Activated naive CD8-positive, alpha-beta T cell treated with anti-CD3 and anti-CD28 coated beads for 36 hours (primary cell): ENCODE data around the gene BAIAP2L1. TPM values are rescaled to one million over a fixed set of nuclear protein-coding genes. Genes with fewer than 3 reads are reported as not detected.
"Not testable (repeated sequence)": the region's sequence is repeated elsewhere in the genome, so short reads cannot be mapped to it uniquely, and the experiment has no call there.

Source experiments
- DNase-seq: peaks from one replicate; pipeline ENCODE4 v3.0.0; 2021
- H3K27ac Mint-ChIP-seq: one replicate; pipeline ENCODE4 v1.8.0; 2022; ENCODE audit warnings: mild to moderate bottlenecking, moderate library complexity, mixed read lengths
- H3K27me3 Mint-ChIP-seq: one replicate; pipeline ENCODE4 v1.8.0; 2022; ENCODE audit warnings: mild to moderate bottlenecking, mixed read lengths
- H3K36me3 Mint-ChIP-seq: one replicate; pipeline ENCODE4 v1.8.0; 2021; ENCODE audit warnings: mild to moderate bottlenecking, mixed read lengths
- H3K4me1 Mint-ChIP-seq: one replicate; pipeline ENCODE4 v1.8.0; 2021; ENCODE audit warnings: mixed read lengths
- H3K4me3 Mint-ChIP-seq: one replicate; pipeline ENCODE4 v1.8.0; 2022; ENCODE audit warnings: mild to moderate bottlenecking, moderate library complexity, mixed read lengths
- H3K9me3 Mint-ChIP-seq: one replicate; pipeline ENCODE4 v1.8.0; 2022; ENCODE audit warnings: mixed read lengths
- total RNA-seq, 2 experiments: library from RNA; stranded (reverse); gene quantifications; one replicate each; pipeline ENCODE4 v1.2.3, GENCODE V29; 2021

The BAIAP2L1 gene
- total RNA-seq, 2 experiments from 2014 or later, result 2.3 TPM

DNA sequence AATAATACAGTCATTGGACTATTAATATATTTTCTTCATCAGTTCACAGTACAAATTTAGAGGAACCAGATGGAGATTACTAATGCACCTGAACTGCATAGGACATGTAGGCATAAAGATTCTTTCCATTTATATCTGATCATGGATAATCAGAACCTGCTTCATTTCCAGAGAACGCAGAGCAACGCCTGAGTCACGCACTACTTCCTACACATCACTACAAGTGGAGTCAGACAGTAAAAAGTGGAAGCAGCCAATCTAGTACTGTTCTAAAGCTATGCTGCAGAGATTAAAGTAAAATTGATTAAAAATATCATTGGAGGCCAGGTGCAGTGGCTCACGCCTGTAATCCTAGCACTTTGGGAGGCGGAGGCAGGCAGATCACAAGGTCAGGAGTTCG is 76.1 kb downstream of the BAIAP2L1 start:
- Mint-ChIP-seq H3K9me3 (no peaks in the 10 kb centered on the region), H3K27me3 (peaks cover 3% of the 10 kb centered on the region), H3K4me3 (no peak overlapping the region), H3K36me3 (no peaks in the 10 kb centered on the region), H3K4me1 (no peaks in the 10 kb centered on the region), H3K27ac (no peak overlapping the region)
- DNase-seq, result no peak

DNA sequence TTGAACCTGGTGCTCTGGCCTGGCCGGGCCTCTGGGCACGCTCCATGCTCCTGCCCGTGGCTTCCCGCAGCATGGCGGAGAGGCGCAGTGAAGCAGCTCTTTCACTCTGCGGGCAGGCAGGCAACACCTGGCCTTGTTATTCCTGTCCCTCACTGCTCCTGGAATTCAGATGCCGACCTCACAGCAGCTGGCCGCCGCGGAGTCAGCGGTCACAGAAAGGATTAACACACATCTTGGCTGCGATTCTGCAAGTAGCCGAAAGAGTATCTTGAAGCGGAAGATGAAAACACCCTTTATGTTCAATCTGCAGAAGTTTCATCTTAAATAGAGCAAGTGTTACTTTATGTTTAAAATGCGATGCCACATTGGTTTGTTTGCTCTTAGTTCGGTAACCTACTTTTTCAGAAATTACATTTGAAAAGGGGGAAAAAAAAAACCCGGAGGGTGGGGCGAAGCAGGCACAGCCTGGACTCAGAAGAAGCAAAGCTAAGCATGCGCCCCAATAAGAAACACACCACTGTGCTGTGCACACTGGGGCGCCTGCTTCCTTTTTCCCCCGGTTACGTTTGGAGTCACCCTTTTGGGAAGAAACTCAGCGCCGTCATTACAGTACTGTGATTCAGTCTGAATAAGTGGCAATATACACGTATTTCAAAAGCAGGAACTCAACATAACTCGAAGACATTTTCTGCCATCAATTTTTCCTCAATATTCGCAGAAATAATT is 77.1 kb downstream of the BAIAP2L1 start:
- DNase-seq, result no peak
- H3K36me3 Mint-ChIP-seq, result no peaks in the 10 kb centered on the region
- H3K4me1 Mint-ChIP-seq, result no peaks in the 10 kb centered on the region
- no peak overlapping the region for H3K4me3 Mint-ChIP-seq
- H3K27me3 Mint-ChIP-seq, result peaks cover 3% of the 10 kb centered on the region
- H3K9me3 Mint-ChIP-seq, result no peaks in the 10 kb centered on the region
- no peak overlapping the region for H3K27ac Mint-ChIP-seq

DNA sequence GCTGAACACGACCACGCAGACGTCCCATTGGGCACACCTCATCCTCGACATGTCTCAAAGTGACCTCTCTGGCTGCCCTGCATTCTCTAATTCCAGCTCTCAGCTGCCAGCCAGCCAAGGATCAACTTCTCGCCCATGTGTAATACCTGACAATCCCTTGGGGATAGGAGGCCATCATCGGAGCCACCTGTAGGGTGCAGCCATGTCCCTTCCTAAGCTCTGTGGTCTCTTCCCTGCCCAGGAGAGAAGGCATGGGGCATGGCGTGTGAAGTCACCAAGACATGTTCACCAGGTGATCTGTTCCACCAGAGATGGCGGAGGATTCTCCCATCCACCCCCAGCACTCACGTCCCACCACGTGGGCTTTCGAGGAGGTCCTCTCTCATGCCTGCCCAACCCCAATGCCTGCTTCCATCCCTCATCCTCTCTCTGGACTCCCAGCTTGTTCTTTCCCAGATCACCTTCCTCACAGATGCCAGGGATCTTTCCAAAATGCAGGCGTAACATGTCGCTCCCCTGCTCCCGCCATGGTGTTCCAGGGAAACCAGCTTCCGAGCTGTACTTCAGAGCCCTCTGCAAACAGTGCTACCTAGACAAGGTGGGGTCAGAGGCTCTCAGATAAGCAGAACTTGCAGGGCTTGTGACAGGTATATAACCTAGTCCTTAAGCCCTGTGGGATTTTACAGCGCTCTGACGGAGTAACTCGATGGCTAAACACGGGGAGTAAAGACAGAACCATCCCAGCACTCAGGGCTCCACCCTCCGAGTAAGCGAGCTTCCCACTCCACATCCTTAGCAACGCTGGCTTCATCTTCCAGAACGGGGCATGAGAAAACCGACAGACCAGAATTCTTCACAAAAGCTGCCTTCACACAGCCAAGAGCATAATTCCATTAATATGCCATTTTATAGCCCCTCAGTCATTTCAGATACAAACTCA is 78.3 kb downstream of the BAIAP2L1 start:
- H3K4me3 Mint-ChIP-seq, result no peak overlapping the region
- H3K27ac Mint-ChIP-seq, result no peak overlapping the region
- no peaks in the 10 kb centered on the region for H3K36me3 Mint-ChIP-seq
- no peaks in the 10 kb centered on the region for H3K4me1 Mint-ChIP-seq
- DNase-seq, result no peak
- no peaks in the 10 kb centered on the region for H3K9me3 Mint-ChIP-seq
- H3K27me3 Mint-ChIP-seq, result peaks cover 3% of the 10 kb centered on the region

DNA sequence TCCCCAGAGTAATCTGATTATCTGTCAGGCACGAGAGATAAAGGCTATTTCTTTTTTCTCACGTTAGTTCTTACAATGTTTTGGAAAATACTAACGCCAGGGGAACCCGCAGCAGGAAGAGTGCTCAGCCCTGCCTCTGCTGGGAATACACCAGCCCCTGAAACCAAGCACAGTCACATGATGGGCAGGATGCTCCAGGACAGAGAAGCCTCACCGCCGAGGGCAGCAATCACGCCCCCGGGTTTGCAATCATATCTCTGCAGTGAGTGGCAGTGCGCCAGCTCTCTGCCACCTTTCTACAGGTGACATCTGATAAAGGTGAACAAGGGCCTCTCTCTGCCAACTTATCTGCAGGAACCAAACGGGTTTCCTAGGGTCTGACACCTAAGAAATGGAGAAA is 79.6 kb downstream of the BAIAP2L1 start:
- H3K9me3 Mint-ChIP-seq, result no peaks in the 10 kb centered on the region
- H3K36me3 Mint-ChIP-seq, result no peaks in the 10 kb centered on the region

DNA sequence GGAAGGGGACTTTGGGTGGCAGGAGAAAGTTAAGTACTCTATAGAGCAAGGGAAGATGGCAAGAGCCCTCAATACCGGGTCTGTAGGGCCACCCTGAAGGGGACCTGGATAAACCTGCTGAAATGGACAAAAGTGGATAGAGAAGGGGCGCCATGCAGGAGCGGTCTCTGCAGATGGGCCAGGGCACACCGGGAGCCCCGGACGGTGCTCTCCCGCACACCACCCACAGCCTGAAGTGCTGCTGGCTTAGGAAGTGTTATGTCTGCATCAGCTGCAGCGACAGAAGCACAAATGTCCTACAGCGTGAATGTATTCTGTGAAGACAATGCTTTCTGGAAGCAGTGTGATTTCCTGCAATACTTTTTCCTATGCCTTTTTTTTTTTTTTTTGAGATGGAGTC is 81.7 kb downstream of the BAIAP2L1 start:
- Mint-ChIP-seq H3K9me3 (peaks cover 2% of the 10 kb centered on the region), H3K4me1 (no peaks in the 10 kb centered on the region), H3K27ac (no peak overlapping the region), H3K27me3 (peaks cover 3% of the 10 kb centered on the region), H3K4me3 (no peak overlapping the region), H3K36me3 (peaks cover 4% of the 10 kb centered on the region)
- DNase-seq, result no peak

More for the DNA sequence above, 79.6 kb downstream of the BAIAP2L1 start:
- H3K27me3 Mint-ChIP-seq, result peaks cover 3% of the 10 kb centered on the region
- no peak overlapping the region for H3K4me3 Mint-ChIP-seq
- DNase-seq, result no peak
- no peaks in the 10 kb centered on the region for H3K4me1 Mint-ChIP-seq
- H3K27ac Mint-ChIP-seq, result no peak overlapping the region

DNA sequence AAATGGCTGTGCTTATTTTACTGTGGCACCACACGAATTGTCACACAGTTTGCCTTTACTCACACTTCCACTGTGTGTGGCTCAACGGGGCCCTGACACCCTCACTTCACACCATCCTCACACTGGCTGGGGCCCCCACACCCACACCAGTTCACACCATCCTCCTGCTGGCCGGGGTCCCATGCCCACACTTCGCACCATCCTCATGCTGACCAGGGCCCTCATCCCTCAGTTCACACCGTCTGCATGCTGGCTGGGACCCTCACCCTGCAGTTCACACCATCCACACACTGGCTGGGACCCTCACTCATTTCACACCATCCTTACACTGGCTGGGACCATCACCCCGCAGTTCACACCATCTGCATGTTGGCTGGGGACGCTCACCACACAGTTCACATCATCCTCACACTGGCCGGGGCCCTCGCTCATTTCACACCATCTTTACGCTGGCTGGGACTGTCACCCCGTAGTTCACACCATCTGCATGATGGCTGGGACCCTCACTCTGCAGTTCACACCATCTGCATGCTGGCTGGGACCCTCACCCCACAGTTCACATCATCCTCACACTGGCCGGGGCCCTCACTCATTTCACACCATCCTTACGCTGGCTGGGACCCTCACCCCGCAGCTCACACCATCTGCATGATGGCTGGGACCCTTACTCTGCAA is 83.4 kb downstream of the BAIAP2L1 start:
- Mint-ChIP-seq H3K9me3 (peaks cover 2% of the 10 kb centered on the region), H3K36me3 (peaks cover 4% of the 10 kb centered on the region), H3K4me3 (no peak overlapping the region), H3K27ac (no peak overlapping the region), H3K27me3 (no peaks in the 10 kb centered on the region), H3K4me1 (no peaks in the 10 kb centered on the region)
- no peak for DNase-seq

DNA sequence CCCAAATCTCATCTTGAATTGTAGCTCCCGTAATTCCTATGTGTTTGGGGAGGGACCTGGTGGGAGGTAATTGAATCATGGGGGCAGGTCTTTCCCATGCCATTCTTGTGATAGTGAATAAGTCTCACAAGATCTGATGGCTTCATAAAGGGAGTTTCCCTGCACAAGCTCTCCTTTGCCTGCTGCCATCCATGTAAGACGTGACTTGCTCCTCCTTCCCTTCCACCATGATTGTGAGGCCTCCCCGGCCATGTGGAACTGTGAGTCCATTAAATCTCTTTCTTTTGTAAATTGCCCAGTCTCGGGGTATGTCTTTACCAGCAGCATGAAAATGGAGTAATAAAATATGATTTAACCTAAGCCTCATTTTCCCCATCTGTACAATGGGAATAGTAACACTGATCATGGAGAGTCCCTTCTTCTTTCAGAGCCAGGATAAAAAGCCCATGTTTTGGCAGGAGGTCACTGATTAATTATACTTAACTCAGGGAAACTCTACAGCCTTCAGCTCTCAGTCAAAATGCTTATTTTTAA is 84.8 kb downstream of the BAIAP2L1 start:
- not testable (repeated sequence) for H3K9me3 Mint-ChIP-seq, H3K27me3 Mint-ChIP-seq, H3K36me3 Mint-ChIP-seq, H3K4me3 Mint-ChIP-seq, DNase-seq, H3K4me1 Mint-ChIP-seq, H3K27ac Mint-ChIP-seq

DNA sequence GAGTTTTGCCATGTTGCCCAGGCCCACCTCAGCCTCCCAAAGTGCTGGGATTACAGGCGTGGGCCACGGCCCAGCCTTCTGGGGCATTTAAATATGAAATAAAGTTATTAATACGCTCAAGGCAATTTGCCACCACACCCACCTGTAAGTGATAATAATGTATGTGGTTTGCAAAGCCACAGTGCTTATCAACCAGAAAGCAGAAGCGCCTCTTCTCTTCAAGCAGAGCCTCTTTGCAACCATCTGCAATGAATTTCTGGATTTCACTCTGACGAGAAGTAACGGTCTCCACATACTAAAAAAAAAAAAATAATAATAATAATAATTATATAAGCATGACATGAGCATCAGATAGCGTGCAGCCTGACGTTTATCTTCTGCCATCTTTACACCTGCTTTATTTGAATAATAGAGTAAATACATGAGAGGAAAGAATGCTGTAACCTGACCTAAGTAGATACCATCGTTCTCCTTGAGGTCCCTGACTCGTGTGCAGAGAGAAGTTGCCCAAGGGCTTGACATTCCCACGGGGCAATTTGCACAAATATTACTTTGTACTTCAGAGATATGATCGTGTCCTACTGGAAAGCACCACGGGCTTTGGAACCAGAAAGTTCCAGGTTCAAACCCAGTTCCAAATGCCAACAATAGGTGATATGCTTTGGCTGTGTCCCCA is 85.4 kb downstream of the BAIAP2L1 start:
- no peak for DNase-seq
- Mint-ChIP-seq H3K27me3 (no peaks in the 10 kb centered on the region), H3K9me3 (peaks cover 2% of the 10 kb centered on the region), H3K4me1 (no peaks in the 10 kb centered on the region), H3K4me3 (no peak overlapping the region), H3K36me3 (peaks cover 4% of the 10 kb centered on the region), H3K27ac (no peak overlapping the region)

DNA sequence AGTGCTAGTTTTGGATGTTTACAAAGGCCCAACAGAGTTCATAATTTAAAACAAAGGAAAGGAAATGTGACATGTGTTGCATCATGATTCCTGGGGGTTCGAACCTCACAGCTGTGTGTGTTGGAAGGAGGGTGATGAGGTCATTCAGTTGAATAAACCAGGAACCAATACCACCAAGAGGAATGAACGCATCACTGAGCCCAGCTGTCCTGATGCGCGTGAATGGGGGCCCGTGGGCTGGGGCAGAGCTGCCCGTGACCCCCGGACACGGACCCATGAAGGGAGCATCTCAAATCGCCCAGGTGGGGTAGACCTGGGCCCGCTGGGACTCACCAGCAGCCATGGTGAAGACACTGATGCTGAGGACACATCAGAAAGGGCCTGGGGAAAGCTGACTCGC is 86.4 kb downstream of the BAIAP2L1 start:
- H3K4me1 Mint-ChIP-seq, result no peaks in the 10 kb centered on the region
- H3K27ac Mint-ChIP-seq, result no peak overlapping the region
- peaks cover 4% of the 10 kb centered on the region for H3K36me3 Mint-ChIP-seq
- peaks cover 2% of the 10 kb centered on the region for H3K9me3 Mint-ChIP-seq
- DNase-seq, result no peak
- no peaks in the 10 kb centered on the region for H3K27me3 Mint-ChIP-seq
- H3K4me3 Mint-ChIP-seq, result no peak overlapping the region

DNA sequence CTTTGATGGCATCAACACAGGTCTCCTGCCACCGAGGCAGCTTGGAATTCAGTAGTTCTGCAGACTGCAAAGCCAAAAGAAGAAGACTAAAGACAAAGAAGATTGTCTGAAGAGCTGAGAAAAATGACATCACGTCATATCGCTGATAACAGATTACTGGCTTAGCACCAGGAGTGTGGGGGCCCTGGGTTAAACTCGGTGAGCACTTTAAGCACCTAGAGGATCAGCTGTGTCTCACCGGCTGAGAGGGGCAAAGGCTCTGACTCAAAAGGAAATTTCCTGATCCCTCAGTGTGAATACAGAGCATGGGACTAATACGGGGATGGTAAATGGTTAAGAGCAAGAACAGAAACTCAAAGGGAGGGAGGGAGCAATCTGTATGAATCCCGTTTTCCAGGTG is 88.7 kb downstream of the BAIAP2L1 start:
- DNase-seq, result no peak
- Mint-ChIP-seq H3K36me3 (peaks cover 4% of the 10 kb centered on the region), H3K9me3 (peaks cover 2% of the 10 kb centered on the region), H3K27me3 (no peaks in the 10 kb centered on the region), H3K4me1 (no peaks in the 10 kb centered on the region), H3K4me3 (no peak overlapping the region), H3K27ac (no peak overlapping the region)

DNA sequence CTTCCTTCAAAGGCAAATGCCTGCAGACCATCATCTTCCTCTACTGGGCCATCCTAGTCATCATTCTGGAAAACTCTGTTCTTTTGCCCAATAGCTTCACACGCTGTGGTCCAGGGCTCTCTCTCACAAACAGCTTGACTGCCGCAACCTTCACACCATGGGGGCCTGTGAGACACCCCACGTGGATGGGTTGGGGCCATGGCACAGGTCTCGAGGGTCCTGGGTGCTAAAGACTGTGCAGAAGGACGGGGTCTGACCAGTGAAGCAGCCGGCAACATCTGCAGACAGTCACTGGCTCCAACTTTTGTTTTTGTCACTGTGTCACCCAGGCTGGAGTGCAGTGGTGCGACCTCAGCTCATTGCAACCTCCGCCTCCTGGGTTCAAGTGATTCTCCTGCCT is 91.3 kb downstream of the BAIAP2L1 start:
- Mint-ChIP-seq H3K4me3 (no peak overlapping the region), H3K9me3 (no peaks in the 10 kb centered on the region), H3K27me3 (no peaks in the 10 kb centered on the region), H3K4me1 (no peaks in the 10 kb centered on the region), H3K36me3 (no peaks in the 10 kb centered on the region), H3K27ac (no peak overlapping the region)
- DNase-seq, result no peak

DNA sequence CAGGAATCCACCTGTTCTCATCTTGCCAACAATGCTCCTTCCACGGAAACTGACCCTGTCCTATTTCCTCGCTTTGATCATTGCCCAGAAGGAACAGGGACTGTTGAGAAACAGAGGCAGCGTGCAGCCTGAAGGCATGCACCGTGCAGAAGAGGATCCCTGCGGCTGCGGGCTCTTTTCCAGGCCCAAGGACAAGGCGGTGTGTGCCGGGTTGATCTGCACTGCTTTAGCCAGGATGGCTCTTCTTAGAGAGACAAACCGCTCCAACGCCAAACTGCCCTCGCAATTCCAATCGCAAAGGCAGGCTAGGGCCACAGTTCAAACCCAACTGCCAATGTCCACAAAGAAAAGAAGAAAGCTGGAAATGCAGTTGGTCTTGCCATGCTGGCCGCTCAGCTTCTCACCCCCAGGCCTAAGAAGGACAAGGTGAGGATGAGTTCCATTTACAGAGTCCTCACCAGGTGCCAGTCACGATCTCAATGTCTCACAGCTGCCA is 92.9 kb downstream of the BAIAP2L1 start:
- Mint-ChIP-seq H3K27ac (no peak overlapping the region), H3K27me3 (no peaks in the 10 kb centered on the region), H3K9me3 (no peaks in the 10 kb centered on the region), H3K4me1 (no peaks in the 10 kb centered on the region), H3K36me3 (no peaks in the 10 kb centered on the region), H3K4me3 (no peak overlapping the region)
- no peak for DNase-seq

DNA sequence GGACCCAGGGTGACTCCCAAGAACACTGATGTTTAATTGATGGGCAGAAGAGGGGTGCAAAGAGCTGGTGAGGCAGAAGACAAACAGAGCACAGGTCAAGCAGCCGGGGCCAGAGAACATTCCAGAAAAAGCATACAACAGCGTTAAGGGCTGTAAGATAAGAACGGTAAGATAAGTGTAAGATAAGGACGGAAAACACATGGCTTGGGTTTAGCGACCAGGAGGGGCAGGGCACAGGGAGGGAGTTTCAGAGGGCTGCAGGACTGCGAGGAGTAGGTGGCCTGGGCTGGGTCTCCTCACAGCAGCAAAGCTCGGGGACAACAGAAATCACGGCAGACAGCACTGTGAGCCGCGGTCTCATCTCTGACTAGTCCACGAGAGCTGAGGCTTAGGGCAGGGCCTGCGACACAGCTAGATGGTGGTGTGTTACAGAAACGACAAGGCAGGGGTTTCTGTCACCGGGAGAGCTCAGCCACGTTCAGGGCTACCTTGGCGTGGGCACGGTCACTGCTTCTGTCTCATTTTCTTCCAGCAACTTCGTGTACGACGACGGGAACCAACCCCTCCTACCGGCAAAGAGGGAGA is 94.8 kb downstream of the BAIAP2L1 start:
- H3K9me3 Mint-ChIP-seq, result no peaks in the 10 kb centered on the region
- no peak for DNase-seq
- H3K4me1 Mint-ChIP-seq, result no peaks in the 10 kb centered on the region
- H3K4me3 Mint-ChIP-seq, result no peak overlapping the region
- no peaks in the 10 kb centered on the region for H3K27me3 Mint-ChIP-seq
- no peak overlapping the region for H3K27ac Mint-ChIP-seq
- H3K36me3 Mint-ChIP-seq, result no peaks in the 10 kb centered on the region

DNA sequence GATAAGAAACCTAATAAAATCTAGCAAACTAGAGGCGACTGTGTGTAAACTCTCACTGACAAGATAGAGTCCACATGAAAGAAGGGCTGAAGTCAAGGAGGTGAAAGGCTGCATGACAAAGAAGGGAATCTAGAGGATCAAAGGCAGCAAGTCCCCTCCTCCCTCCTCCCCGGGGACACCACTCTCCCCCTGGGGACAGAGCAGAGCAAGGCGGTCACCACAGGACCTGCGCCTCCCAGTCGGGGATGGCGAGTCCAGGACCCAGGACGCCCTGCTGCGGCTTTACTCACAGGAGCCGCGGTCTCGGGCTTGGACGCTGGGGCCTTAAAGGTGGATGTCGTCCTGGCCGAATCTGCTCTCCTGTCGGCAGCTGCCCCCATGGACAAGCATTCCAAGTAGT is 97.0 kb downstream of the BAIAP2L1 start:
- Mint-ChIP-seq H3K9me3 (no peaks in the 10 kb centered on the region), H3K27me3 (no peaks in the 10 kb centered on the region), H3K4me3 (no peak overlapping the region), H3K36me3 (no peaks in the 10 kb centered on the region), H3K4me1 (no peaks in the 10 kb centered on the region), H3K27ac (no peak overlapping the region)
- no peak for DNase-seq
